Stimulated activated CD8-positive, alpha-beta memory T cell treated with anti-CD3 and anti-CD28 coated beads, Interleukin-7, amount 100 ng/mL, for 1 hour (primary cell): Measurements from ENCODE around the gene KIF26A.

Experiments
- DNase-seq, 2 donors: peaks; one replicate each; pipeline ENCODE4 v3.0.0-alpha.2; 2020; ENCODE audit warnings: low read depth in 2 of 2

KIF26A gene

GRCh38 chr14:104130974-104131651 is 7.3 kb upstream of the KIF26A start:
- no peak for DNase-seq

- no peak for DNase-seq
Observed at GRCh38 chr14:104131968-104132732, 6.2 kb upstream of the KIF26A start.

- no peak for DNase-seq
Observed at GRCh38 chr14:104132981-104133380, 5.4 kb upstream of the KIF26A start.

GRCh38 chr14:104133496-104133895 is 4.9 kb upstream of the KIF26A start:
- DNase-seq = no peak

- DNase-seq = no peak
Observed at GRCh38 chr14:104134061-104134965, 4.1 kb upstream of the KIF26A start.

GRCh38 chr14:104135121-104135903 is 3.1 kb upstream of the KIF26A start:
- DNase-seq = no peak

GRCh38 chr14:104135904-104136471 is 2.4 kb upstream of the KIF26A start:
- no peak for DNase-seq

- DNase-seq = no peak
Observed at GRCh38 chr14:104136472-104137296, 1.7 kb upstream of the KIF26A start.

- peak; percentile 14 to 50 for DNase-seq
Observed at GRCh38 chr14:104137297-104138097, 890 bp upstream of the KIF26A start.

- DNase-seq = no peak
Observed at GRCh38 chr14:104138718-104139459, 502 bp downstream of the KIF26A start.

GRCh38 chr14:104139460-104140212 is 1.2 kb downstream of the KIF26A start:
- no peak for DNase-seq

GRCh38 chr14:104140213-104140462 is 1.8 kb downstream of the KIF26A start:
- no peak for DNase-seq

- no peak for DNase-seq
Observed at GRCh38 chr14:104140463-104141331, 2.3 kb downstream of the KIF26A start.

- DNase-seq = no peak
Observed at GRCh38 chr14:104141621-104142091, 3.3 kb downstream of the KIF26A start.

- DNase-seq = no peak
Observed at GRCh38 chr14:104142136-104142945, 4.0 kb downstream of the KIF26A start.

GRCh38 chr14:104142946-104143470 is 4.6 kb downstream of the KIF26A start:
- DNase-seq = no peak
